SK-N-SH treated with all-trans-retinoic acid at 6 μM for 48 hours (cell line): ENCODE data around the gene AP3S1.
A peak's percentile ranks its signal among the peaks of the same experiment; 100 is the strongest.
"Not testable (repeated sequence)": the region's sequence is repeated elsewhere in the genome, so short reads cannot be mapped to it uniquely, and the experiment has no call there.

Experiments
- ATAC-seq: fragments of 200-7000 bp; cut with Tn5 transposase; 3 replicates; pipeline ENCODE4 v1.9.1; 2020; ENCODE audit warnings: mild to moderate bottlenecking, moderate library complexity
- BACH2 ChIP-seq: fragments of 250-450 bp; sonication (Bioruptor Pico); IDR thresholded peaks from 2 replicates; pipeline ENCODE4 v1.9.0; 2021; ENCODE audit warnings: mild to moderate bottlenecking, borderline replicate concordance
- CSDC2 ChIP-seq: fragments of 250-450 bp; sonication (Bioruptor Pico); IDR thresholded peaks from 2 replicates; pipeline ENCODE4 v1.5.0; 2020; ENCODE audit warnings: mild to moderate bottlenecking, moderate library complexity
- ESRRG ChIP-seq: fragments of 250-450 bp; sonication (Bioruptor Pico); IDR thresholded peaks from 2 replicates; pipeline ENCODE4 v1.6.1; 2021; ENCODE audit warnings: mild to moderate bottlenecking
- GLIS3 ChIP-seq: fragments of 250-450 bp; sonication (Bioruptor Pico); IDR thresholded peaks from 2 replicates; pipeline ENCODE4 v1.5.0; 2020; ENCODE audit warnings: mild to moderate bottlenecking, moderate library complexity
- ISL1 ChIP-seq: fragments of 250-450 bp; sonication (Bioruptor Pico); IDR thresholded peaks from 2 replicates; pipeline ENCODE4 v2.1.2; 2022; ENCODE audit warnings: mild to moderate bottlenecking, moderate library complexity
- OSR1 ChIP-seq: fragments of 250-450 bp; sonication (Bioruptor Pico); IDR thresholded peaks from 2 replicates; pipeline ENCODE4 v1.8.0; 2022; ENCODE audit warnings: moderate library complexity, mild to moderate bottlenecking, inconsistent platforms
- PPARA ChIP-seq: fragments of 250-450 bp; sonication (Bioruptor Pico); IDR thresholded peaks from 2 replicates; pipeline ENCODE4 v1.5.0; 2020; ENCODE audit warnings: mild to moderate bottlenecking, borderline replicate concordance
- RARB ChIP-seq: fragments of 250-450 bp; sonication (Bioruptor Pico); IDR thresholded peaks from 2 replicates; pipeline ENCODE4 v1.8.0; 2021; ENCODE audit warnings: mild to moderate bottlenecking, moderate library complexity
- SNAI2 ChIP-seq: fragments of 250-450 bp; sonication (Bioruptor Pico); IDR thresholded peaks from 2 replicates; pipeline ENCODE4 v1.5.0; 2020; ENCODE audit warnings: mild to moderate bottlenecking, moderate library complexity
- TCF4 ChIP-seq: fragments of 250-450 bp; sonication (Bioruptor Pico); IDR thresholded peaks from 2 replicates; pipeline ENCODE4 v1.8.0; 2021; ENCODE audit warnings: mild to moderate bottlenecking, moderate library complexity, borderline replicate concordance
- ZFP3 ChIP-seq: fragments of 250-450 bp; sonication (Bioruptor Pico); IDR thresholded peaks from 2 replicates; pipeline ENCODE4 v1.5.0; 2020; ENCODE audit warnings: mild to moderate bottlenecking, moderate library complexity
- ZNF565 ChIP-seq: fragments of 450-650 bp; formaldehyde crosslinking; conservative IDR thresholded peaks from 2 replicates; pipeline ENCODE4 v1.5.0; 2020; ENCODE audit warnings: low read depth, mild to moderate bottlenecking, moderate library complexity
- ZNF70 ChIP-seq: fragments of 450-650 bp; formaldehyde crosslinking; IDR thresholded peaks from 2 replicates; pipeline ENCODE4 v1.5.0; 2020; ENCODE audit warnings: mild to moderate bottlenecking, moderate library complexity
- ZNF8 ChIP-seq: fragments of 450-650 bp; formaldehyde crosslinking; IDR thresholded peaks from 2 replicates; pipeline ENCODE4 v1.5.0; 2020; ENCODE audit warnings: mild to moderate bottlenecking, moderate library complexity
- TF ChIP-seq, protein P1 (sequence below): fragments of 250-450 bp; sonication (Bioruptor Pico); IDR thresholded peaks from 2 replicates; pipeline ENCODE4 v1.5.0; 2020; ENCODE audit warnings: mild to moderate bottlenecking, moderate library complexity
- TF ChIP-seq, protein P2 (sequence below): fragments of 250-450 bp; sonication (Bioruptor Pico); IDR thresholded peaks from 2 replicates; pipeline ENCODE4 v1.8.0; 2021; ENCODE audit warnings: low read depth, mild to moderate bottlenecking, moderate library complexity, borderline replicate concordance
- TF ChIP-seq, protein P3 (sequence below): fragments of 250-450 bp; sonication (Bioruptor Pico); IDR thresholded peaks from 2 replicates; pipeline ENCODE4 v1.5.1; 2021; ENCODE audit warnings: mild to moderate bottlenecking, moderate library complexity
- TF ChIP-seq, protein P4 (sequence below): fragments of 250-450 bp; sonication (Bioruptor Pico); IDR thresholded peaks from 2 replicates; pipeline ENCODE4 v1.8.0; 2020; ENCODE audit warnings: mild to moderate bottlenecking, moderate library complexity, borderline replicate concordance

The AP3S1 gene

DNA sequence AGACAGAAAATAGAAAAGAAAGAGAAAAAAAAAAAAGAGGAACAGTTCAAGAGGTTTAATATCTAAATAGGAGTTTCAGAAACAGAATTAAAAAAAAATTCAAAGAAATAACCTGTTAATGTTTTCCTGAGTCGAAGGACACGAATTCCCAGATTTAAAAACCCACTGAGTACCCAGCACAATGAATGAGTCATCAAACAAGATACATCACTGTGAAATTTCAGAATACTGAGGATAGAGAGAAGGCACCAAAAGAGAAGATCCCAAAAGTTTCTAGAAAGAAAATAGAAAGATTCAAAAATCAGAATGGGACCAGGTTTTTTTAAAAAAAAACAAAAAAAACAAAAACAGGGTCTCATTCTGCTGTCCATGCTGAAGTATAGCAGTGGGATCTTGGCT is 34.1 kb upstream of the AP3S1 start:
- ATAC-seq, result no peak
- no peak for TF ChIP-seq ZNF8 (CRISPR knock-in tag)
- TF ChIP-seq ESRRG (CRISPR knock-in tag), result no peak
- no peak for TF ChIP-seq CSDC2 (CRISPR knock-in tag)
- TF ChIP-seq, protein P1, sequence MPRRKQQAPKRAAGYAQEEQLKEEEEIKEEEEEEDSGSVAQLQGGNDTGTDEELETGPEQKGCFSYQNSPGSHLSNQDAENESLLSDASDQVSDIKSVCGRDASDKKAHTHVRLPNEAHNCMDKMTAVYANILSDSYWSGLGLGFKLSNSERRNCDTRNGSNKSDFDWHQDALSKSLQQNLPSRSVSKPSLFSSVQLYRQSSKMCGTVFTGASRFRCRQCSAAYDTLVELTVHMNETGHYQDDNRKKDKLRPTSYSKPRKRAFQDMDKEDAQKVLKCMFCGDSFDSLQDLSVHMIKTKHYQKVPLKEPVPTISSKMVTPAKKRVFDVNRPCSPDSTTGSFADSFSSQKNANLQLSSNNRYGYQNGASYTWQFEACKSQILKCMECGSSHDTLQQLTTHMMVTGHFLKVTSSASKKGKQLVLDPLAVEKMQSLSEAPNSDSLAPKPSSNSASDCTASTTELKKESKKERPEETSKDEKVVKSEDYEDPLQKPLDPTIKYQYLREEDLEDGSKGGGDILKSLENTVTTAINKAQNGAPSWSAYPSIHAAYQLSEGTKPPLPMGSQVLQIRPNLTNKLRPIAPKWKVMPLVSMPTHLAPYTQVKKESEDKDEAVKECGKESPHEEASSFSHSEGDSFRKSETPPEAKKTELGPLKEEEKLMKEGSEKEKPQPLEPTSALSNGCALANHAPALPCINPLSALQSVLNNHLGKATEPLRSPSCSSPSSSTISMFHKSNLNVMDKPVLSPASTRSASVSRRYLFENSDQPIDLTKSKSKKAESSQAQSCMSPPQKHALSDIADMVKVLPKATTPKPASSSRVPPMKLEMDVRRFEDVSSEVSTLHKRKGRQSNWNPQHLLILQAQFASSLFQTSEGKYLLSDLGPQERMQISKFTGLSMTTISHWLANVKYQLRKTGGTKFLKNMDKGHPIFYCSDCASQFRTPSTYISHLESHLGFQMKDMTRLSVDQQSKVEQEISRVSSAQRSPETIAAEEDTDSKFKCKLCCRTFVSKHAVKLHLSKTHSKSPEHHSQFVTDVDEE (CRISPR knock-in tag), result no peak
- TF ChIP-seq BACH2 (CRISPR knock-in tag), result no peak
- no peak for TF ChIP-seq RARB
- TF ChIP-seq ISL1 (CRISPR knock-in tag), result no peak
- no peak for TF ChIP-seq SNAI2 (CRISPR knock-in tag)
- TF ChIP-seq PPARA (CRISPR knock-in tag), result no peak
- no peak for TF ChIP-seq ZNF565 (CRISPR knock-in tag)
- TF ChIP-seq GLIS3 (CRISPR knock-in tag), result no peak
- TF ChIP-seq, protein P2, sequence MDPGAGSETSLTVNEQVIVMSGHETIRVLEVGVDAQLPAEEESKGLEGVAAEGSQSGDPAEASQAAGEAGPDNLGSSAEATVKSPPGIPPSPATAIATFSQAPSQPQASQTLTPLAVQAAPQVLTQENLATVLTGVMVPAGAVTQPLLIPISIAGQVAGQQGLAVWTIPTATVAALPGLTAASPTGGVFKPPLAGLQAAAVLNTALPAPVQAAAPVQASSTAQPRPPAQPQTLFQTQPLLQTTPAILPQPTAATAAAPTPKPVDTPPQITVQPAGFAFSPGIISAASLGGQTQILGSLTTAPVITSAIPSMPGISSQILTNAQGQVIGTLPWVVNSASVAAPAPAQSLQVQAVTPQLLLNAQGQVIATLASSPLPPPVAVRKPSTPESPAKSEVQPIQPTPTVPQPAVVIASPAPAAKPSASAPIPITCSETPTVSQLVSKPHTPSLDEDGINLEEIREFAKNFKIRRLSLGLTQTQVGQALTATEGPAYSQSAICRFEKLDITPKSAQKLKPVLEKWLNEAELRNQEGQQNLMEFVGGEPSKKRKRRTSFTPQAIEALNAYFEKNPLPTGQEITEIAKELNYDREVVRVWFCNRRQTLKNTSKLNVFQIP (CRISPR knock-in tag), result no peak
- TF ChIP-seq, protein P3, sequence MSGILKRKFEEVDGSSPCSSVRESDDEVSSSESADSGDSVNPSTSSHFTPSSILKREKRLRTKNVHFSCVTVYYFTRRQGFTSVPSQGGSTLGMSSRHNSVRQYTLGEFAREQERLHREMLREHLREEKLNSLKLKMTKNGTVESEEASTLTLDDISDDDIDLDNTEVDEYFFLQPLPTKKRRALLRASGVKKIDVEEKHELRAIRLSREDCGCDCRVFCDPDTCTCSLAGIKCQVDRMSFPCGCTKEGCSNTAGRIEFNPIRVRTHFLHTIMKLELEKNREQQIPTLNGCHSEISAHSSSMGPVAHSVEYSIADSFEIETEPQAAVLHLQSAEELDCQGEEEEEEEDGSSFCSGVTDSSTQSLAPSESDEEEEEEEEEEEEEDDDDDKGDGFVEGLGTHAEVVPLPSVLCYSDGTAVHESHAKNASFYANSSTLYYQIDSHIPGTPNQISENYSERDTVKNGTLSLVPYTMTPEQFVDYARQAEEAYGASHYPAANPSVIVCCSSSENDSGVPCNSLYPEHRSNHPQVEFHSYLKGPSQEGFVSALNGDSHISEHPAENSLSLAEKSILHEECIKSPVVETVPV (CRISPR knock-in tag), result no peak
- TF ChIP-seq, all 23 proteins: peak for 0

DNA sequence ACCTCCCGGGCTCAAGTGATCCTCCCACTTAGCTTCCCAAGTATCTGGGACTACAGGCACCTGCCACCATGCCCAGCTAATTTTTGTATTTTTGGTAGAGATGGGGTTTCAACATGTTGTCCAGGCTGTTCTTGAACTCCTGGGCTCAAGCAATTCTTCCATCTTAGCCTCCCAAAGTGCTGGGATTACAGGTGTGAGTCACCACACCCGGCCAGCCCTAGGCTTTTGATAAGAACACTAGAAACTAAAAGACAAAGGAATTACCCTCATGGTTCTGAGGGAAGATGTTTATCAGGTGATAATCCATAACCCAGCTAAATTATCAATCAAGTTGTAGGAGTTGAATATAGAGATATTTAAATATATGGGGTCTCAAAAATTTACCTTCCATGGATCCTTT is 33.7 kb upstream of the AP3S1 start:
- ATAC-seq, result not testable (repeated sequence)

DNA sequence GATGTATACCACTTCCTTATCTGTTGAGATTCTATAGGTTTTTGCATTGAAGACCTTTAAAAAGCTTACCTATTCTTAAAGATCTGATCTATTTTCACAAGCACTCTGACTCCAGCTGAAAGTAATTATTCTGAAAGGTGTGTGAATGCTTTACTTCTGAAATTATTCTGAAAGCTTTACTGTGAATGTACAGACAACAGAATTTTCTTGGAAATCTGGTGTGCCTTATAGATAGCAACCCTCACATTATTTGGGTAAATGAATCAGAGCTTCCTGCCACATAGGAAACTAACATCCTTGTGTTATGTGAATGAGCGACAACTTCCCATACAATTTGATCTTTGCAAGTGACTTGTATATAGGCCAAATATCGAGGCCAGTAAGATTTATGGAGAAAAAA is 31.8 kb upstream of the AP3S1 start:
- TF ChIP-seq SNAI2 (CRISPR knock-in tag) (no peak), GLIS3 (CRISPR knock-in tag) (no peak), ZNF8 (CRISPR knock-in tag) (no peak), ZNF70 (CRISPR knock-in tag) (no peak), OSR1 (CRISPR knock-in tag) (no peak), TCF4 (no peak), ESRRG (CRISPR knock-in tag) (no peak)
- ATAC-seq, result no peak

DNA sequence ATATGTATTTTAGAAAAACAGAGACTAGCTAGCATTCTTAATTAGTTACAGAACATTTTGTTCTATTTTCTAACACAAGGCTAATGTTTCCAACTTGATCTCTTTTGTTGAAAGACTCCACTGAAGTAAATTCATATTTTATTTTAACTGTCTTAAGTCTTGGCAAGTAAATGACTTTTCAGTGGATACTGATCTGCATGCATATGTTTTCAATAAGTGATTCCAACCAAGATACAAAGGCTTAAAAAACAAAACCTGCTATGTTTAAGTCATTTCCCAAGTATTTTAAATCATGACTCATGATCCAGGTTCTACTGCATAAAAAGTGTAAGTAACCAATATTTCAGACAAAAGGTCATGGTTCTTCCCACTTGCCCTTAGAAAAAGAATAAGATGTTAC is 31.0 kb upstream of the AP3S1 start:
- peak; percentile 87 for ATAC-seq
- TF ChIP-seq, protein P3 (CRISPR knock-in tag), result no peak
- TF ChIP-seq ZFP3 (CRISPR knock-in tag), result no peak
- TF ChIP-seq ISL1 (CRISPR knock-in tag), result peak; percentile 65; the same call in 1 of the 2 replicates
- TF ChIP-seq, protein P4, sequence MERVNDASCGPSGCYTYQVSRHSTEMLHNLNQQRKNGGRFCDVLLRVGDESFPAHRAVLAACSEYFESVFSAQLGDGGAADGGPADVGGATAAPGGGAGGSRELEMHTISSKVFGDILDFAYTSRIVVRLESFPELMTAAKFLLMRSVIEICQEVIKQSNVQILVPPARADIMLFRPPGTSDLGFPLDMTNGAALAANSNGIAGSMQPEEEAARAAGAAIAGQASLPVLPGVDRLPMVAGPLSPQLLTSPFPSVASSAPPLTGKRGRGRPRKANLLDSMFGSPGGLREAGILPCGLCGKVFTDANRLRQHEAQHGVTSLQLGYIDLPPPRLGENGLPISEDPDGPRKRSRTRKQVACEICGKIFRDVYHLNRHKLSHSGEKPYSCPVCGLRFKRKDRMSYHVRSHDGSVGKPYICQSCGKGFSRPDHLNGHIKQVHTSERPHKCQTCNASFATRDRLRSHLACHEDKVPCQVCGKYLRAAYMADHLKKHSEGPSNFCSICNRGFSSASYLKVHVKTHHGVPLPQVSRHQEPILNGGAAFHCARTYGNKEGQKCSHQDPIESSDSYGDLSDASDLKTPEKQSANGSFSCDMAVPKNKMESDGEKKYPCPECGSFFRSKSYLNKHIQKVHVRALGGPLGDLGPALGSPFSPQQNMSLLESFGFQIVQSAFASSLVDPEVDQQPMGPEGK, result no peak
- TF ChIP-seq, protein P2 (CRISPR knock-in tag), result no peak
